Fibroblast of lung (primary cell): ENCODE results near the gene FHIT. TPM values are rescaled to one million over a fixed set of nuclear protein-coding genes. Genes with fewer than 3 reads are reported as not detected.

Source experiments
- DNase-seq, 2 donors: peaks; one replicate each; pipeline versions ENCODE4 v3.0.0 to v3.0.0-alpha.2; 2010; ENCODE audit warnings: low read depth in 2 of 2
- H2AFZ ChIP-seq: 2 replicates; pipeline ENCODE4 v1.5.1; 2012; ENCODE audit warnings: low read length, control low read depth, inconsistent platforms
- H3K27ac ChIP-seq: 2 replicates; pipeline ENCODE4 v1.5.1; 2011; ENCODE audit warnings: low read length, control low read depth; ENCODE audit not compliant: insufficient read depth
- H3K27me3 ChIP-seq: 2 replicates; pipeline ENCODE4 v1.5.1; 2011; ENCODE audit warnings: mild to moderate bottlenecking, low read length; ENCODE audit not compliant: control insufficient read depth, insufficient read depth
- H3K36me3 ChIP-seq: 2 replicates; pipeline ENCODE4 v1.5.1; 2011; ENCODE audit warnings: low read length; ENCODE audit not compliant: control insufficient read depth, insufficient read depth
- H3K4me1 ChIP-seq: 2 replicates; pipeline ENCODE4 v1.5.1; 2011; ENCODE audit warnings: low read length; ENCODE audit not compliant: control insufficient read depth, insufficient read depth; ENCODE audit errors: extremely low read depth
- H3K4me2 ChIP-seq: 2 replicates; pipeline ENCODE4 v1.5.1; 2011; ENCODE audit warnings: low read length, control low read depth; ENCODE audit not compliant: insufficient read depth; ENCODE audit errors: extremely low read depth
- H3K4me3 ChIP-seq, 4 experiments: fragments of 200-600 bp in 1 of 4; sonication (generic) in 1 of 4; replicated peaks in 1 of 4; 2 replicates each; pipeline ENCODE4 v1.5.1; 2011 to 2016; ENCODE audit warnings: low read length in 4 of 4, low read depth in 3 of 4, mild to moderate bottlenecking in 3 of 4, control low read depth in 2 of 4, inconsistent platforms in 1 of 4, mixed read lengths in 1 of 4; ENCODE audit not compliant: insufficient read depth in 1 of 4; ENCODE audit errors: control extremely low read depth in 1 of 4
- H3K79me2 ChIP-seq: 2 replicates; pipeline ENCODE4 v1.5.1; 2012; ENCODE audit warnings: mild to moderate bottlenecking, low read length, inconsistent platforms; ENCODE audit not compliant: control insufficient read depth, insufficient read depth
- H3K9ac ChIP-seq: 2 replicates; pipeline ENCODE4 v1.5.1; 2011; ENCODE audit warnings: mild to moderate bottlenecking, low read length, control low read depth; ENCODE audit not compliant: insufficient read depth
- H3K9me3 ChIP-seq: 2 replicates; pipeline ENCODE4 v1.5.1; 2012; ENCODE audit warnings: low read depth, low read length; ENCODE audit not compliant: control insufficient read depth, insufficient read depth
- H4K20me1 ChIP-seq: 2 replicates; pipeline ENCODE4 v1.5.1; 2011; ENCODE audit warnings: low read length; ENCODE audit not compliant: control insufficient read depth, insufficient read depth; ENCODE audit errors: extremely low read depth
- EZH2 ChIP-seq: IDR thresholded peaks from 2 replicates; pipeline ENCODE4 v1.5.1; 2012; ENCODE audit warnings: low read length, control low read depth, mild to moderate bottlenecking; ENCODE audit errors: missing control alignments
- polyA plus RNA-seq, 2 donors: library from polyadenylated mRNA; depleted of rRNA in 1 of 2; stranded (reverse) in 1 of 2; unstranded in 1 of 2; fragments of >200 nt; gene quantifications; 2 replicates each; pipeline ENCODE4 v1.2.1, GENCODE V29; 2011 to 2012; ENCODE audit warnings: missing spikeins in 1 of 2
- total RNA-seq: library from RNA; depleted of rRNA; stranded (reverse); fragments of >200 nt; gene quantifications from 2 replicates; pipeline ENCODE4 v1.2.1, GENCODE V29; 2014
- TF ChIP-seq, protein P1 (sequence below), 2 donors: IDR thresholded peaks in 1 of 2; conservative IDR thresholded peaks in 1 of 2; 1 replicate in 1 of 2; 2 replicates in 1 of 2; pipeline ENCODE4 v1.5.1; 2011 to 2012; ENCODE audit warnings: low read length in 2 of 2, control low read depth in 1 of 2, inconsistent platforms in 1 of 2, low read depth in 1 of 2, mild to moderate bottlenecking in 1 of 2

Gene FHIT
- total and polyA plus RNA-seq, 2 donors (not counting 1 experiment from before 2014, with no cell fraction given): 0.79 to 2.1 TPM

GRCh38 chr3:60199306-60199705 is 1051.9 kb downstream of the FHIT start:
- no peaks in the 10 kb centered on the region for H3K9me3 ChIP-seq
- TF ChIP-seq, protein P1, sequence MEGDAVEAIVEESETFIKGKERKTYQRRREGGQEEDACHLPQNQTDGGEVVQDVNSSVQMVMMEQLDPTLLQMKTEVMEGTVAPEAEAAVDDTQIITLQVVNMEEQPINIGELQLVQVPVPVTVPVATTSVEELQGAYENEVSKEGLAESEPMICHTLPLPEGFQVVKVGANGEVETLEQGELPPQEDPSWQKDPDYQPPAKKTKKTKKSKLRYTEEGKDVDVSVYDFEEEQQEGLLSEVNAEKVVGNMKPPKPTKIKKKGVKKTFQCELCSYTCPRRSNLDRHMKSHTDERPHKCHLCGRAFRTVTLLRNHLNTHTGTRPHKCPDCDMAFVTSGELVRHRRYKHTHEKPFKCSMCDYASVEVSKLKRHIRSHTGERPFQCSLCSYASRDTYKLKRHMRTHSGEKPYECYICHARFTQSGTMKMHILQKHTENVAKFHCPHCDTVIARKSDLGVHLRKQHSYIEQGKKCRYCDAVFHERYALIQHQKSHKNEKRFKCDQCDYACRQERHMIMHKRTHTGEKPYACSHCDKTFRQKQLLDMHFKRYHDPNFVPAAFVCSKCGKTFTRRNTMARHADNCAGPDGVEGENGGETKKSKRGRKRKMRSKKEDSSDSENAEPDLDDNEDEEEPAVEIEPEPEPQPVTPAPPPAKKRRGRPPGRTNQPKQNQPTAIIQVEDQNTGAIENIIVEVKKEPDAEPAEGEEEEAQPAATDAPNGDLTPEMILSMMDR (conservative IDR thresholded peaks at IDR 0.05 in 1 of 2, IDR thresholded peaks at IDR 0.05 in 1 of 2; ENCODE audit: low read depth in 1 of 2, low read length in 2 of 2): no peak
- no peak for TF ChIP-seq EZH2
- no peak for DNase-seq
- no peaks in the 10 kb centered on the region for H3K4me1 ChIP-seq
- no peak overlapping the region for H2AFZ ChIP-seq
- H3K9ac ChIP-seq: no peak overlapping the region
- no peaks in the 10 kb centered on the region for H3K36me3 ChIP-seq
- H3K4me2 ChIP-seq: no peak overlapping the region
- no peaks in the 10 kb centered on the region for H3K79me2 ChIP-seq
- H3K27me3 ChIP-seq: no peaks in the 10 kb centered on the region
- H4K20me1 ChIP-seq: no peaks in the 10 kb centered on the region
- no peak overlapping the region for H3K27ac ChIP-seq
- no peak overlapping the region for H3K4me3 ChIP-seq

DNA sequence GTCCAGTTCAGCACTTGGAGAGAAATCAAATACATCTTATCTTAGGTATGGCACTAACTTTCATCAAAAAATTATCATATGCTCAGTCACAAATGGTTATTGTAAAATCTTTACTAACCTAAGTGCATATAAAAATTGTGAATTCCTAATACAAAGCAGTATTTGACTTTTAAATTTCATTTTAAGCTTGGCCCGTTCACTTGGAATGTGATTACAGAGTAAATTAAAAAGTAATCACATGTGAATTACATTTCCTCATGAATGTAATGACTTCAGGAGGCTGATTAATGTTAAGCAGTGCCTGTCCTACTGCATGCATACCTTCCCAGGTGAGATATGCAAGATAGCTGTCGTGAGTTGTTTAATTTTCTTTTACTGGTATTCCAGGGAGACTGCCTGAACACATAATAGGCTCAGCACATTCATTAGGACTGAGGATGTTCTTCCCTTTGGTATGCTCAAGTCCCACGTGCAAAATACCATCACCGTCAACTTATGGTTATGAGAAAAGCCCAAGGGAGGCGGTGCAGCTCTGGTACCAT is 1053.0 kb downstream of the FHIT start:
- Histone ChIP-seq H3K4me2 (no peak overlapping the region), H2AFZ (no peak overlapping the region), H3K9ac (no peak overlapping the region), H3K9me3 (no peaks in the 10 kb centered on the region), H3K4me1 (no peaks in the 10 kb centered on the region), H3K79me2 (no peaks in the 10 kb centered on the region), H4K20me1 (no peaks in the 10 kb centered on the region), H3K4me3 (no peak overlapping the region), H3K36me3 (no peaks in the 10 kb centered on the region), H3K27ac (no peak overlapping the region), H3K27me3 (no peaks in the 10 kb centered on the region)
- TF ChIP-seq, protein P1 (conservative IDR thresholded peaks at IDR 0.05 in 1 of 2, IDR thresholded peaks at IDR 0.05 in 1 of 2; ENCODE audit: low read depth in 1 of 2, low read length in 2 of 2): no peak
- TF ChIP-seq EZH2: no peak
- DNase-seq: no peak

DNA sequence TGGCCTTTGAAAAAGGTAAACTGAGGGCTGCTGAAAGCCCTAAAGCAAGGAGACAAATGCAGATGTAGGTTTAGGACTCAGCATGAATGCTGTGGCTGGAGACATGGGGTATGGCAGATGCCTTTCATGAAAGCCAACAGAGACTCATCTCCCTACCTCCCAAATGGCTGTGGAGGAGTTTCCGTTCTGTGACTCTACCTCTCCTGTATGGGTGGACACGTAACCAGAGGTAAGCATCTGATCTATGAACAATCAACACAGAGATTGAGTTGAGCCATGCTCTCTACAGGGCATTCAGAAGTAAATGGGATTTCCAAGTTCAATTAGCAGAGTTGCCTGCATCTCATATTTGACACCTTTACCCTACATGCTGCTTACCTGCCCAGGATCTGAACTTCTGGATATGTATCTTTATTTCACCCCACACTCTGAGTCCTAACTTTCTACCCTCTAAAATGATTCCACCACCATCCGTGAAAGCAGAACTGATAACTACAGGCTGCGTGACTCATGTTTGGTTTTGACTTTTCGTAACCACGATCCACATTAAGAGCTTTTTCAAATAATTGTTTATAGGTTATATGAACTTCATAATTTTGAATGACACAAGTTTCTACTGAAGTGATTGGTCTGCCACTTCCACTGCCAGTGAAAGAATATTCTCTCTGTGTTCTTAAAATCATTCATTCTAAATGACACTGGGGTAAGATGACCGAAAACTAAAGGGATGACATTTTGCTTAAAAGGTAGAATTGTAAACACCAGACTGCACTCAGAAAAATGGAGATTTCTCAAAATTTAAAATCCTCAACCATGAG is 1058.7 kb downstream of the FHIT start:
- Histone ChIP-seq H3K4me1 (no peaks in the 10 kb centered on the region), H3K9me3 (no peaks in the 10 kb centered on the region), H3K36me3 (no peaks in the 10 kb centered on the region), H3K79me2 (no peaks in the 10 kb centered on the region), H3K27ac (no peak overlapping the region), H2AFZ (no peak overlapping the region), H3K4me3 (no peak overlapping the region), H3K9ac (no peak overlapping the region), H3K4me2 (no peak overlapping the region), H4K20me1 (no peaks in the 10 kb centered on the region), H3K27me3 (no peaks in the 10 kb centered on the region)
- DNase-seq: no peak
- TF ChIP-seq EZH2: no peak
- TF ChIP-seq, protein P1 (conservative IDR thresholded peaks at IDR 0.05 in 1 of 2, IDR thresholded peaks at IDR 0.05 in 1 of 2; ENCODE audit: low read depth in 1 of 2, low read length in 2 of 2): no peak
